T-helper 22 cell (primary cell): Measurements from ENCODE around the gene PTPN18.

Experiments used
- DNase-seq: peaks from one replicate; pipeline ENCODE4 v3.0.0-alpha.2; 2020; ENCODE audit warnings: low read depth

Gene PTPN18

DNA sequence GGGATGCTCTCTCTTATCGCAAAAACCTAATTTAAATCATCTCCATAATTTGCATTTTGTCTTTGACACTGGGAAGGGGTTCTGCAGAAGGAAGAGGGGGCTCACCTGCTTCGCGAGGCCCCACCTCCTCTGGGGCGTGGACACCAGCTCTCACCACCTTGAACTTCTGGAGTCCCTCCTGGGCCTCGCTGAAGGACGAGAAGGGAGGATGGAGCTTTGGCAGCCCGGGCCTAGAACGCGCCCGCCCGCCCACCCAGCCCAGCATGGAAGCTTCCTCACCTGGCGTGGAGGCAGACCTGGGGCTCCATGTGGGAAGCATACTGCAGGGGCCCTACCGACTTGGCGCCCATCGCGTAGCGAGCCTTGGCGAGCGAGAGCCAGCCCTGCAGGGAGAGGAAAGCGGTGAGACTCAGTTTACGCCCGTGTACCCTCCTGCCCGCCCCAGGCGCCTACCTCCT, 14.3 kb upstream of the PTPN18 start:
- no peak for DNase-seq

DNA sequence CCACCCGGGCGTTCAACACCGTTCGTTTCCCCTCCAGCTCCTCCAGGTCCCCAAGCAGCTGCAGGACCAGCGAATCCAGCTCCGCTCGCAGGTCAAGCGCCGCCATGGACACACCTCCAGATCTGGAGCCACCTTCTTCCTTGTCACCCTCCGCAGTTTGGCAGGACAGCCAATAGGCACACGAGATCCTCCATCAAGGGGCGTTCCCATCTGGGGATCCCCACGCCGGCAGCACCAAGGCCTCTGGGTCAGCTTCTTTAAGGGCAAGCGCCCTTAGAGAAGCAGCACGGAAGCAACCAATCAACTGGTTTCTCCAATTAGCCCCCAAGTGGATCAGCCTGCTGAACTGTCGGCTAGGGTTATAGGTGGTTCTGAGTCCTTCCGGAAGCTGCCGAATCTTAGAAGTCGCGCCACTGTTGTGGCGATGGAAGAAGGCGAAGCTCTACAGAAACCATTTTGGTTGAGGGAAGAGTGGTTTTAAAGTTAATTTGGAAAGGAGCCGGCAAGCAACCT, 13.8 kb upstream of the PTPN18 start:
- DNase-seq, result peak; percentile 85

DNA sequence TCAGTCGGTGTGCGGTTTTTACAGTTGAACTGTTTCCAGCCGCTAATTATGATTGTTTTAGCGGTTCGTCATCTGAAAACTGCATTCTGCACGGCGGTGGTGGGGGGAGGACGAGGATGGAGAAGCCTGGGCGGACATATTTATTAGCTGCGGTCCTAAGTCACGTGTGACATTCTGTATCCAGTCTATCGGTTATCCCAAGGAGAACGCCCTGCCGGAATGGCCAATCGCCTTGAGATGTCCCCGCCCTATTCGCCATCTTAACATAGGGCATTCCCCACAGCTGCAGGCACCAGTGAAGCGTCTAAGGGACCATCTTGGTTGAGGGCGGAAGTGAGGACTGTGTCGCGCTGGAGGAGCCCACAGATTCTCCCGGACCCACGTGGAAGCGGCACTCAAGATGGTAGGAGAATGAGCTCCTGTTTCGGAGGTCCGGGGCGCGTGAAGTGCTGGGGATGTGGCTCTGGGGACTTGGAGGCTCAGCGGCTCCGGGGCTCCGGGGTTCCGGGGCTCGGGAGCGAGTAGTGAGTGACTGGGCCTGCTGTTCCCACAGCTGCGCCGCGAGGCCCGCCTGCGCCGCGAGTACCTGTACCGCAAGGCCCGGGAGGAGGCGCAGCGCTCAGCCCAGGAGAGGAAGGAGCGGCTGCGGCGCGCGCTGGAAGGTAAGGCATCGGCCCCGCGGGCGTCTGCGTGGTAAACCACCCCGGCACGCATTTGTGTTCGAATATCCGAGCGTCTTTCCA, 13.2 kb upstream of the PTPN18 start, which contains the start of gene IMP4:
Gene IMP4 (plus strand): TSS at position 365 of the 743 bp plus-strand sequence. CDS start 36 bp downstream, at position 401.
- DNase-seq, result peak; percentile 96

DNA sequence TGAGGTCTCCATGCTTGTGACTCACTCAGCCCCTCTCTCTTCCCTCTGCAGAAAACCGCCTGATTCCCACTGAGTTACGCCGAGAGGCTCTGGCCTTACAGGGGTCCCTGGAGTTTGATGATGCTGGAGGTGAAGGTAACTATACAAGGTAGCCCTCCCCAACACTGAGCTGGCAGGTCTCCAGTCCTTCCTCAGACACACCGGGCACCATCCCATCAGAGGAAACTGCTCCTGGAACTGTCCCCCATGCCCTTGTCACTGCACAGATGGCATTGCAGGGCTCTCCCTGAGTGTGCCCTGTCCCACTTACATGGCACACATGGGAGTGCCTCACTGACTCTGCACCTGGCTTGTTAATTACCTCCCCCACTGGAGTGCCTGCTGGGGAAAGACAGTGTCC, 11.3 kb upstream of the PTPN18 start:
- no peak for DNase-seq

DNA sequence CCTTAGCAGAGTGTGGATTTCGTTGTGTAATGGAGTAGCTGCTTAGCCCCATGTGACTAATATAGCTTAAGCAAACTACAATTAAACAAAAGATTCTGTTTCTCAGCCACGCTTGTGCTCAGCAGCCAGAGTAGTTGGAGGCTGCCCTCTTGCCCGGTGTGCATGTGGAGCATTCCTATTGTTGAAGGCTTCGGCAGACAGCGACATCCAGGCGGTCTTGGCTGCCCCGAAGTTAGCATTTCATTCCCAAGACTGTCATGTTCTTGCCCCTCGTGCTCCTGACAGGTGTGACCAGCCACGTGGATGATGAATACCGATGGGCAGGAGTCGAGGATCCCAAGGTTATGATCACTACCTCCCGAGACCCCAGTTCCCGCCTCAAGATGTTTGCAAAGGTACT, 10.8 kb upstream of the PTPN18 start:
- no peak for DNase-seq

DNA sequence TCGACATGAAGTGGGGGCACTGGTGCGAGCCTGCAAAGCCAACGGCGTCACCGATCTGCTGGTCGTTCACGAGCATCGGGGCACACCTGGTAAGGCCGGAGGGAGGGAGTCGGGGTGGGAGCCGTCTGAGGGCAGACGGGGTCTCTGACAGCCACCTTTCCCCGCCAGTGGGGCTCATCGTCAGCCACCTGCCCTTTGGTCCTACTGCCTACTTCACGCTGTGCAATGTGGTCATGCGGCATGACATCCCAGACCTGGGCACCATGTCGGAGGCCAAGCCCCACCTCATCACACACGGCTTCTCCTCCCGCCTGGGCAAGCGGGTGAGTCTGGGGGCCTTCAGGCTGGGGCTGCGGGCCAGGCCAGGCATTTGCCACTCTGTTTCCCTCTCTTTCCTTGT, 10.2 kb upstream of the PTPN18 start:
- no peak for DNase-seq

DNA sequence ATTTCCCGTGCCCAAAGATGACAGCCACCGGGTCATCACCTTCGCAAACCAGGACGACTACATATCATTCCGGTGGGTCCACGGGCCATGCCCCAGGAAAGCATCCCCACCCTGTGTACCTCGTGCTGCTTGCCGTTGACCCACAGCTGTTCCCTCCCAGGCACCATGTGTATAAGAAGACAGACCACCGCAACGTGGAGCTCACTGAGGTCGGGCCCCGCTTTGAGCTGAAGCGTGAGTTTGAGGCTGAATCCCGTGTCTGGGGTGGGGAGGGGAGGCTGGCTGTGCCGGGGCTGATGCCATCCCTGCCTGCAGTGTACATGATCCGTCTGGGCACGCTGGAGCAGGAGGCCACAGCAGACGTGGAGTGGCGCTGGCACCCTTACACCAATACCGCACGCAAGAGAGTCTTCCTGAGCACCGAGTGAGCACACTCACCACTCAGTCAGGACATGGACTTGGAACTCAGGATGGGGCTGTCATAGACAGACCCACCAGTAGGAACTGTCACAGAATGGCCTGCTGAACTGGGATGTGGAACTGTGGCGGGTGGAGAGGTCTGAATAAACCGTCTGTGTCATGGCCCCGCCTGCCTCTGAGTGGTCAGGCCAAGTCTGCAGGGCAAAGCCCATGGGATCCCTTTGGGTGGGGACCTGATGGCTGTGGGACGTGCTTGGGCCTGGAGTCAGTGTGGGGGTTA, 9.7 kb upstream of the PTPN18 start:
- no peak for DNase-seq

DNA sequence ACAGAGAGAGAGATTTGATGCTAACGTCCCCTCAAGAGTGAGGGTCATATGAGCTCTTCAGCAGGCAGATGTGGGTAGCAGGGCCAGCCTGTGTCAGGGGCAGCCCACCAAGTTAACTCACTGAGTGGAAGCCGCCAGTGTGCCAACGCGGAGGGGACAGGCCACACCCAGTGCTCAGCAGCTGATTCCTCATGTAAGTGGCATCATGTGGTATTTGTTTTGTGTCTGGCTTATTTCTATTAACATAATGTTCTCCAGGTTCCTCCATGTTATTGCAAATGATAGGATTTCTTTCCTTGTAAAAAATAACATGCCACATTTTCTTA, 9.2 kb upstream of the PTPN18 start:
- no peak for DNase-seq

DNA sequence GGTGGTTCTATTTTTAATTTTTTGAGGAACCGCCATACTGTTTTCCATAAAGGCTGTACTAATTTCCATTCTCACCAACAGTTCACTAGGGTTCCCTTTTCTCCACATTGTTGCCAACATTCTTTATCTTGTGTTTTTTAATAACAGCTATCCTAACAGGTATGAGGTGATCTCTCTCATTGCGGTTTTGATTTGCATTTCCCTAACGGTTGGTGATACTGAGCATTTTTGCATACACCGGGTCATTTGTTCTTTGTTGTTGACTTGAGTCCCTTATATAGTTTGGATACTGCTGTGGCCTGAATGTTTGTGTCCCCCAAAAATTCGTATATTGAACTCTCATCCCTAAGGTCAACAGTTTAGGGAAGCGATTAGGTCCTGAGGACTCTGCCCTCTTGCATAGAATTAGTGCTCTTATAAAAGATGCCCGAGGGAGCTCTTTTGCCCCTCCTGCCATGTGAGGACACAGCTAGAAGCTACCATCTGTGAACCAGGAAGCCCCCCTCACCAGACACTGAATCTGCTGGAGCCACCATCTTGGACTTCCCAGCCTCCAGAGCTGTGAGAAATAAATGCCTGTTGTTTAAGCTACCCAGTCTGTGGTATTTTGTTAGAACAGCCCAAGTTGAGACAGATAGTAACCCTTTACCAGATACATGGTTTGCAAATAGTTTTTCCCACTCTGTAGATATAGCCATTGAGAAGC, 8.5 kb upstream of the PTPN18 start:
- DNase-seq, result no peak

DNA sequence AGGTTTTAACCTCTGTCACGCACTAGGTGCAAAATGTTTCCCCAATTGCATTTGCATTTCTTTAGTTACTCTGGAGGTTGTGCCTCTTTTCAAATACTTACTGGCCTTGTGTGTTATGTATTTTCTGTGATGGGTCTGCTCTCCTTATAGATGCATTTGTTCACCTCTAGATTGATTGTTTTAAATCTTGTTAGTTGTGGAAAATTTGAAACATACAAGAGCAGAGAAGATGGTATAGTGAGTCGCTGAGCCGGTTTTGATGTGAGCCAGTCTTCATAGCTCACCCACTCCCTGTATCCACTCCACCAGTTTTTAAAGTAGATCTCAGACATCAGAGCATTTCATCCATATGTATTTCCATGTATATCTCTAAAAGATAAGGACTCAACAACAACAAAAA, 6.7 kb upstream of the PTPN18 start:
- DNase-seq, result no peak

DNA sequence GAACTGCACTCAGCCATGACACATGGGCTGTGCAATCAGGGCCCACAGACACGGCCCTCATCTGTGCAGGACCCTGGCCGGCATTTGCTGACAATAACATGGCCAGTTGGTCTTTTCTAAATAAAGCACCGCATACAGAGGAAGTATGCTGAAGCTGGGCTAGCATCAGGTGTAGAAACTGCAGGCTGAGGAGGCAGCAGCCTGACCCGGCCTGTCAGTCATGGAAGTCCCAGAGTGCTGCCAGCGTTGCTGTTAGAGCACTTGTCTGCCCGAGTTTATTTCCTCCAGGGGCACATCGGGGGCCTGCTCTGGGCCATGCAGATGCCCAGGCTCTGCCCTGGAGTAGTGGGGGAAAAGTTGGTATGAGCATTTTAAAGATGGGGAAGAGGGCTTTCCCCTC, 4.1 kb upstream of the PTPN18 start:
- DNase-seq, result no peak

DNA sequence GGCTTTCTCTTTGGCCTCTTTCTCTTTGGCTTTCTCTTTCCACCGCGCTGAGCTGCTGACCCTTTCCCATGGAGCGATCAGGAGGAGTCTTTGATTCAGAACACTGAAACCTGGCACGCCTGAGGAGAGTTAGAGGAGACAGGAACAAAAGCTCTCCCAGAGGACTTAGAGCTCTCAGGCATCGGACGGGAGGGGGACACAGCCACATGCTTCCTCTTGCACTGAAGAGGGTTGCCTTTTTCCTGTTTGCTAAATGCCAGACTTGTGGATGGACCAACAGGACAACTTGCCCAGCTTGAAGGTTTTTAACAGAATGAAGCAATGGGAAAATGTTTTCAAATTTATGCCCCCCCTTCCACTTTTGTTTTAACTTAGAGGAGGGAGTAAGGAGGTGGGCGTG, 3.6 kb upstream of the PTPN18 start:
- no peak for DNase-seq

DNA sequence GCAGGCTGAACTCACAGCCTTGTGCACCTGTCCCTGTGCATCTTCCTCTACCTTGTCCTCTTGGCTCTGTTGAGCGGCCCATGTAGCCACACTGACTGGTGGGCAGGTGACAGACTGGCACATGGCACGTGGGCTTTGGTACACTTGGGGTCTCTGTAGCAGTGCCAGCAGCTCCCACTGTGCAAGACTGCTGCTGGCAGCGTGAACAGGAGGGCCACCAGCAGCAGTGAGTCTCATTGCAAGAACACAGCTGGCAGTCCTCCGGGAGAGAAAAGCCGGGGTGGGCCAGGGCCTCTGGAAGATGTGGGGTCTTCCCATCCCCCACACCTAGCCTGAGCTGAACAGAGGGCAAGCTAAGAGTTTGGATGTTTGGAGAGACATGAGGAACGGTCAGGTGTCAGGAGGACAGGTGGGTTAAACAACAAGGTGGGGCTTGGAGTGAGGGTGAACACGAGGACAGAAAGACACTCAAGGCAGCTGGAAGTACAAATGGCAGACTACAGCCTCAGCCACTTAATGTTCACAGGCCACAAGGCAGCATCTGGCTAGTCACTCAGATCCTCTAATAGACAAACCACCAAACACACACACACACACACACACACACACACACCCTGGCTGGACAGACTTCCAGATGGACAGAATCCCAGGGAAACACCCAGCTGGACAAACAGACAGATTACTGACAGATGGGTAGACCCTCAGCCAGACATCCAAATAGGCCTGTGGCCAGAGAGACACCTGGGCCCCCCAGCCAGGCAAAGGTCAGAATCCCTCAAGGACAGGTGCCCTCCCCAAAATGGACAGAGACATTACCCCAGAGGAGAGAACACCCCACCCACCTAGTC, 2.3 kb upstream of the PTPN18 start:
- DNase-seq, result no peak

DNA sequence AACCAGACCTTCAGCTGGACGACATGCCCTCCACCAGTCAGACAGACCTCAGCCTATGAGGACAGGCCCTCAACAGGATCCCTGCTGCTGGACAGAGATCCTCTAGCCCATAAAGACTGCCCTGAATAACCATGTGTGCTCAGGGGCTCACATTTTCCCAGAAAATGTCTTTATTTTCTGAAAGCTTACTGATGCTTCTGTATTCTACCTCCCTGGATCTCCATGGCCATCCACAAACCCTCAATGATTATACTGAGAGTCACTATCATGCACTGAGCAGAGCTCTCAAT, 1.8 kb upstream of the PTPN18 start:
- no peak for DNase-seq

DNA sequence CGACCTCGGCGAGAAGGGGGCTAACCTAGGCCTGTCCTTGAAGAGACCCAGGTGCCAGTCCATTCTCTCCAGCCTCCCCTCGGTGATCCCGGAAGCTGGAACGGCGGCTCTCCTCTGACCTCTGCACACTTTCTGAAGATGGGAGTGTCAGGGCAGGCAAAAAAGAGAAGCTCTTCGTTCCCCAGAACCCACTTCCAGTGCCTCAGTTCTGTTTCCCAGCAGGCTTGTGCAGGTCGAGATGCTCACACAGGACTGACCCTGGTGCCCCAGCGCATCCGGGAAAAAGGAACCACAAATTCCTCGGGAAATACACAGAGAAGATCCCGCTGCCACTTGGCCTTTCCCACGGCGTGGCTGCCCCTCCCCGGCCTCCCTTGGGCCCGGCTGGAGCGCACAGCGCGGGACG, 681 bp upstream of the PTPN18 start:
- DNase-seq, result no peak

DNA sequence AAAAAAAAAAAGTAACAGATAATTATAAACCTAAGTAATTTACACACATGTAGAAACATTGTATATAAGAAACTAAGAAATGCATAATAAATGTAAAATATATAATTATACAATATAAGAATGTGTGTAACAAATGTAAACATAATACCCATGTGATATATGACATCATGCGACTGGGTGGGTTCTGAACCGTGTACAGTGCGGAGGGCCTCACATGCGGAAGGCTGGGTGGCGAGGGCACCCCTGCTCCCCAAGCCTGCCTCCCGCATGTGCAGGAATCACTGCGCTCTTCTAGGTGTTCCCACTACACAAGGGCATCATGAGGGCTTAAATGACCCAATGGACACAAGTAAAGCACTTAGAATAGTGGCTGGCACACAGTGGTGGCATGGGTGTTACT, 2.0 kb downstream of the PTPN18 start:
- no peak for DNase-seq

DNA sequence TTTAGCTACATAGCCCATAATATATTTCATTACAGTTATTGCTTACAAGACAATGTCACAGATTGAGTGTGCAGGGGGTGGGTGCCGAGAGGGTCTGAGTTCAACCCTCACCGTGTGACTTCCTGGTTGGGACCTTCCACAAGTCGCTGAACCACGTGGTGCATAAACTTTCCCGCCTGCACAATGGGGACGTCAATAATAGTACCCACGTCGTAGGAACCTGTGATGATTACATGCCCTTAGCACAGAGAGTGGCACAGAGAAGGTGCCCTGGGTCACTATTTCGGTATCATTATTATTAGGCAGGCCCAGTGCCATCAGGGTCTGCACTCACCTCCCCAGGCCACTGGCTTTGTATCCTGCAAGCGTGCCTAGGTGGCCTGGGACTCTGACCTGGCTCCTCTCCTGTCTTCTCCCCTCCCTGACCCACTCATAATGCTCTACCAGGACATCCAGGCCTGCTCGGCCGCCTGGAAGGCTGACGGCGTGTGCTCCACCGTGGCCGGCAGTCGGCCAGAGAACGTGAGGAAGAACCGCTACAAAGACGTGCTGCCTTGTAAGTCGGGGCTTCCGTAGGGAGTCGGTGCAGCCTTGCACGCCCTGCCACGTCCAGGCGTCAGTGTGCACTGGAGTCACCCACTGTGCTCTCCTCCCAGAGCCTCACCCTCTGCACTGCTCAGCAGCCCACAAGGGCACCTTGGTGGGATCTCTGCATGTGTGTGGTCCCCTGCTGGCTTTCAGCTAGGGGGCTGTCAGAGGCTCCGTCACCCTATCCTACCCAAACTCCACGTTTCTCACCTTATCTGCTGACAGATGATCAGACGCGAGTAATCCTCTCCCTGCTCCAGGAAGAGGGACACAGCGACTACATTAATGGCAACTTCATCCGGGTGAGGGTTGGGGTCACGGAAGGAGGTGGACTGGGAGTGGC, 2.8 kb downstream of the PTPN18 start:
- DNase-seq, result no peak

DNA sequence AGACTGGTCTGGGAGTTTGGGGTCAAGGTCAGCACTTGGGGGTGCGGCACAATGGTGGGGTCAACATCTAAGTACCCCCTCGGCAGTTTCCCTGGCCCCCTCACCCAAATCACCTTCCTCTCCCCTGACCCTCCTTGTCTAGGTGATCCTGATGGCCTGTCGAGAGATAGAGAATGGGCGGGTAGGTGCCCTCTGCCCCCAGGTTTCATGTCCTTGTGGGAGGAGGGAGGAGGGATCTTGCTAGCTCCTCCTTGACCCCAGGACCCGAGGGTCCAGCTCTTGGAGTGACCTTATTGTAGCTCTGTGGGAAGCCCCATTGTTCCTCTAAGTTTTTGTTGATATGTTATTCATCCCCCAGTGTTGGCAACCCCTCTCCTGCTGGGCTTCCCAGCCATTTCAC, 3.6 kb downstream of the PTPN18 start:
- DNase-seq, result no peak

DNA sequence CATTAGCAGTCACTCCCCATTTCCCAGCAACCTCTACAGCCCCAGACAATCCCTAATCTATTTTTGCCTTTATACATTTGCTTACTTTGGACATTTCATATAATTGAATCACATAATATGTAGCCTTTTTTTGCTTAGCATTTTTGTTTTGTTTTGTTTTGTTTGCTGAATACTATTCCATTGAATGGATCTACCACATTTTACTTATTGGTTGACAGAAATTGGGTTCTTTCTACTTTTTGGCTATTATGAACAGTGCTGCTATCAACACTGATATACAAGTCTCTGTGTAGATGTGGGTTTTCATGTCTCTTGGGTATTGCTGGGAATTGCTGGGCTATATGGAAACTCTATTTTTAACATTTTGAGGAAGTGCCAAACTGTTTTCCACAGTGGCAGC, 7.6 kb downstream of the PTPN18 start:
- DNase-seq, result no peak

DNA sequence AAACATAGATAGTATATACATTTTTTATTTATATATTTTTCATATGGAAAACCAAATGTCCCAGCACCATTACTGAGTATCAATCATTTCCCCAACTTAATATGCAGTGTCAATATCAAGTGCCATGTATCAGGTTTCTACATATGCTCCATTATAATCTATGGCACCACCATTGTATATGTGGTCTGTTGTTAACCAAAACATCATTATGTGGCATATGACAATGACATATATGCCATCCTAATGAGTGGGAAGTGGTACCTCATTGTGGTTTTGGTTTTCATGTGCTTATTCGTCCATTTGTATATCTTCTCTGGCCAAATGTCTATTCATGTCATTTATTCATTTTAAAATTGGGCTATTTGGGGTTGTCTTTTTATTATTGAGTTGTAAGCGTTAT, 9.2 kb downstream of the PTPN18 start:
- DNase-seq, result no peak

DNA sequence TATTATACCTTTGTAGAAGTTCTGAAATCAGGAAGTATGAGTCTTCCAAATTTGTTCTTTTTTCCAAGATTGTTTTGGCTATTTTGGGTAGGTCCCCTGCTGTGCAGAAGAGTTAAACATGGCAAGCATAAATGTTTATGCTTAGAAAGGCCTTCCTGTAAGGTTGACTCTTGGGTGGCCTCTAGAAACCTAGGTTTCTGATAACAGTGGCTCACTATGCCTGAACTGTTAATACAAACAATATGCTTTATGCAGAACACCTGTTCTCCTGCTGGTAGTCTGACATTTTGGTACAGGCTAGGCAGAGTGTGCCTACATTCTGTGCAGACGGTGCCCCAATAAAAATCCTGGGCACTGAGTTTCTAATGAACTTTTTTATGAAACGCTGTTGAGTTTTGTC, 10.1 kb downstream of the PTPN18 start:
- no peak for DNase-seq
